ENCODE data around the gene ANKRD24.
"Not testable (repeated sequence)": the region's sequence is repeated elsewhere in the genome, so short reads cannot be mapped to it uniquely, and the experiment has no call there.

ANKRD24 gene

DNA sequence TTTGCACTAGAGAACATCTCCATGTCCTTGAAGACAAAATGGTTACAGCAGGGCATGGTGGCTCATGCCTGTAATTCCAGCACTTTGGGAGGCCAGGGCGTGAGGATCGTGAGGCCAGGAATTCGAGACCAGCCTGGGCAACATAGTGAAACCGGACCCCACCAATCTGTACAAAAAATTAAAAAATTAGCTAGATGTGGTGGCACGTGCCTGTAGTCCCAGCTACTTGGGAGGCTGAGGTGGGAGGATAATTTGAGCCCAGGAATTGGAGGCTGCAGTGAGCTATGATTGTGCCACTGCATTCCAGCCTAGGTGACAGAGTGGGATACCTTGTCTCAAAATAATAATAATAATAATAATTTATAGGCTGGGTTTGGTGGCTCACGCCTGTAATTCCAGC lies 47.7 kb downstream of the ANKRD24 start:
- not testable (repeated sequence) for DNase-seq (ENCODE audit: low spot score)

DNA sequence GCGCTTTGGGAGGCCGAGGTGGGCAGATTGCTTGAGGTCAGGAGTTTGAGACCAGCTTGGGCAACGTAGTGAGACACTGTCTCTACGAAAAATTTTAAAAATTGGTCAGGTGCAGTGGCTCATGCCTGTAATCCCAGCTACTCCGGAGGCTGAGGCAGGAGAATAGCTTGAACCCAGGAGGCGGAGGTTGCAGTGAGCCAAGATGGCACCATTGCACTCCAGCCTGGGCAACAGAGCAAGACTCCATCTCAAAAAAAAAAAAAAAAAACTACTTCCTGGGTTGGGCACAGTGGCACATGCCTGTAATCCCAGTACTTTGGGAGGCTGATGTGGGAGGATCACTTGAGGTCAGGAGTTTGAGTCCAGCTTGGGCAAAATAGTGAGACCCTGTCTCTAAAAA lies 49.0 kb downstream of the ANKRD24 start:
- DNase-seq (ENCODE audit: low spot score) = not testable (repeated sequence)

DNA sequence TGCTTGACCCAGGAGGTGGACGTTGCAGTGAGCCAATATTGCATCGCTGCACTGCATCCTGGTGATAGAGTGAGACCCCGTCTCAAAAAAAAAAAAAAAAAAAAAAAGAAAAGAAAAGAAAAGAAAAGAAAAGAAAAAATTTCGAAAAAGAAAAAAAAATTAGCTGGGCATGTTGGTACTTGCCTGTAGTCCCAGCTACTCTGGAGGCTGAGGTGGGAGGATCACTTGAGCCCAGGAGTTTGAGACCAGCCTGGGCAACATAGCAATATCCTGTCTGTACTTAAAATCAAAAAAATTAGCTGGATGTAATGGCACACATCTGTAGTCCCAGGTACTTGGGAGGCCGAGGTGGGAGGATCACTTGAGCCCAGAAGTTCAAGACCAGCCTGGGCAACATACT lies 49.6 kb downstream of the ANKRD24 start:
- not testable (repeated sequence) for DNase-seq (ENCODE audit: low spot score)

DNA sequence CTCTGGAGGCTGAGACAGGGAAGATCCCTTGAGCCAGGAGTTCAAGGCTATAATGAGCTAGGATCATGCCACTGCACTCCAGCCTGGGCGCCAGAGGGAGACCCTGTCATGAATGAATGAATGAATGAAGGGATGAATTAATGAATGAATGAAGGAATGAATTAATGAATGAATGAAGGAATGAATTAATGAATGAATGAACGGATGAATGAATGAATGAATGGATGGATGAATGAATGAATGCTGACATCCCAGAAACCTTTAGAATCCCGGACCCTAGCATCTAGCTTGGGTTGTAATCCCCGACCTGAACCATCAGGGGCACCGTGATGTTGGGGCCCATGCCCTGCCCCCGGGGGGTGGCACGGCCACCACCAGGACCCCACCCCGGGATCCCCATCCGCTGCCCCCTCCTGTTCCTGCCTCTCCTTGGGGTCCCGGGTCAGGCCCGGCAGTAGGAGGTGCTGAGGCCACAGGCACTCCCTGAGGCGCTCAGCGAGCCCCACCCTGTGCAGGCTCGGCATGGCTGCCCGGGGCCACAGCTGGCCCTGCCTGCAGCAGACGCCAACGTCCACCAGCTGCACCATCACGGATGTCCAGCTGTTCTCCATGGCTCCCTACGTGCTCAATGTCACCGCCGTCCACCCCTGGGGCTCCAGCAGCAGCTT lies 50.3 kb downstream of the ANKRD24 start:
- no peak for DNase-seq (ENCODE audit: low spot score)

GRCh38 chr19:4233282-4233853 lies 50.9 kb downstream of the ANKRD24 start:
- DNase-seq (ENCODE audit: low spot score) = no peak

DNA sequence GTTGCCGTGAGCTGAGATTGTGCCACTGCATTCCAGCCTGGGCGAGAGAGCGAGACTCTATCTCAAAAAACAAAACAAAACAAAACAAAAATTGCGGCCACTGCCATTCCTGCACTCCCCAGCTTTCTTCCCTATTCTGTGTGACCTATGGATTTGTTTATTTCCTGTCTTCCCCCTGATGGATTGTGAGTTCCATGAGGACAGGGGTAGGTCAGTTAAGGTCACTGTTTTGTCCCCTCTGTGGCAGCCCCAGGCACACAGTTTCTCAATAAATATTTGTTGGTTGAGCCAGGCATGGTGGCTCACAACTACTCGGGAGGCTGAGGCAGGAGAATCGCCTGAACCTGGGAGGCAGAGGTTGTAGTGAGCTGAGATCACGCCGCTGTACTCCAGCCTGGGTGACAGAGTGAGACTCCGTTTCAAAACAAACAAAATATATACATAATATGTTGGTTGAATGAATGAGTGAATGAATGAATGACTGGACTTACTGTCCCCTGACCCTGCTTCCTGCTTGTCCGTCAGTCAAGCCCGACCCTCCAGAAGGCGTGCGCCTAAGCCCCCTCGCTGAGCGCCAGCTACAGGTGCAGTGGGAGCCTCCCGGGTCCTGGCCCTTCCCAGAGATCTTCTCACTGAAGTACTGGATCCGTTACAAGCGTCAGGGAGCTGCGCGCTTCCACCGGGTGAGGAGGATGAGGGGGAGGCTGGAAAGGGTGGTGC lies 51.8 kb downstream of the ANKRD24 start:
- no peak for DNase-seq (ENCODE audit: low spot score)

GRCh38 chr19:4234862-4235201 lies 52.3 kb downstream of the ANKRD24 start:
- DNase-seq (ENCODE audit: low spot score) = no peak

DNA sequence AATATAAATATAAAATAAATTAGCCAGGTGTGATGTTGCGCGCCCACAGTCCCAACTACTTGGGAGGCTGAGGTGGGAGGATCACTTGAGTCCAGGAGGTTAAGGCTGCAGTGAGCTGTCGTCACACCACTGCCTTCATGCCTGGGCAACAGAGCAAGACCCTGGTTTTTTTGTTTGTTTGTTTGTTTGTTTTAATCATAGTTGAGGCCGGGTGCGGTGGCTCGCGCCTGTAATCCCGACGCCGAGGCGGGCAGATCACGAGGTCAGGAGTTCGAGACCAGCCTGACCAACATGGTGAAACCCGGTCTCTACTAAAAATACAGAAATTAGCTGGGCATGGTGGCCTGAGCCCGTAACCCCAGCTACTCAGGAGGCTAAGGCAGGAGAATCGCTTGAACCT lies 55.0 kb downstream of the ANKRD24 start:
- DNase-seq (ENCODE audit: low spot score) = not testable (repeated sequence)

GRCh38 chr19:4238831-4239230 lies 56.3 kb downstream of the ANKRD24 start:
- no peak for DNase-seq (ENCODE audit: low spot score)

DNA sequence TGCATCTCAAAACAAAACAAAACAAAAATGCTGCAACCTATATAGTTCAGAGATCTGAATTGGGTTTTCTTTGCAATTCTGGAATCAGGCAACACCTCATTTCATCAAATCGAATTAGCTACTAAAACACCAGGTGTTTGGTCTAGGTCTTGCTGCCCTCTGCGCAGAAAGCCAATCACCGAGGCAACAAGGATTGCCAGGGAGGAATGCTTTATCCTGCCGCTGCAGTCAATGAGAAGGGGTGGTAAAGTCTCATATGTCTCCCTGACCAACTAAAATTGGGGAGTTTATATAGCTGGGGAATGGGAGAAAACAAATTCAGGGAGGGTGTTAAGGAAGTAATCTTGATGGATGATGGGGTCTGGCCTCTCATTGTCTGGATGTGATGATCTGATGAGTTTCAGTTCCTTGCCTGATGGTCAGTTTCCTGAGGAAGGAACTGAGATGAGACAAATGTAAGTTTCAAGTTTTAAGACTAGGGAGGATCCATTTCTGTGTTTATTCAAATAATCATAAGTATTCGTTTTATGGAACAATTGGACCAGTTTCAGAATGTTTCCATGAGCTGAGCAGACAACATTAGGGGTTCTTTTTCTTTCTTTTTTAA lies 59.4 kb downstream of the ANKRD24 start:
- no peak for DNase-seq (ENCODE audit: low spot score)

- not testable (repeated sequence) for DNase-seq (ENCODE audit: low spot score)
Observed at GRCh38 chr19:4245938-4246337, 63.4 kb downstream of the ANKRD24 start.

DNA sequence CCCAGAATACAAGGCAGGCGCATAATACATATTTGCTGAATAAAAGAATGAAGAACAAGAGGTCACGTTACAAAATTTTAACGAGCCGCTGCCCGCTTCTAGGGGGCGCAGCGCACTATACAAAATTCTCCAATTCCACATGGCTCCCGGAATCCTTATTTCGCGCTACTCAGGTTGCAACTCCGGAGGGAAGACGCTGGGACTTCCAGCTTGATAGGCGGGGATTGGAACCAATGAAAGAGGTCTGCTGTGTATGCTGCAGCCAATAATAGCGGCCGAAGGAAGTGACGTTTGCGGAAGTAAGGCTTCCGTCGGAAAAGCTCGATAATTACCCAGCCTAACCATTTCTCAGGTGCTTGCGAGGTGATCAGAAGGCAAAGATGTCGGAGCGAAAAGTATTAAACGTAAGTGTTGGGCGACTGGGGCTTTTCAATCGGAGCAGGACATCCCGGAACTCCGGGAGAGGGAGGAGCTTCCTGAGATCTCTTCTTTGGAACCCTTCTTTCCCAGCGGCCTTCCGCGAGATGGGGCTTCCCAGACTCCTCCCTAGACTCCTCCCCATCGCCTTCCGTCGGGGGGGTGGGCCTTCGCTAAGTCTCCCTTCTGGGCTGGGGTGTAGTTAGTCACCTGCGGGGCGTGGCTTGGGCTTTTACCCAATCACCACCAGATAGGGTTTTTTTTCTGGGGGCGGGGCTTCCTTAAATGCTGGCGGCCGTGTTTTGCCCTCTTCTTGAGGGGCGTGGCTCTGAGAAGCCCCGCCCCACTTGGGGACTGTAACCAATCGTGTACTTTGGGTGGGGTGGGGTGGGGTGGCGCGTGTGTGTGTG lies 64.5 kb downstream of the ANKRD24 start, which contains the start of gene YJU2:
Gene YJU2 (plus strand): TSS at position 314 of the 827 bp plus-strand sequence. CDS start 67 bp downstream, at position 381.
- DNase-seq (ENCODE audit: low spot score) = peak; percentile 99

GRCh38 chr19:4256563-4256962 lies 74.1 kb downstream of the ANKRD24 start:
- no peak for DNase-seq (ENCODE audit: low spot score)

- no peak for DNase-seq (ENCODE audit: low spot score)
Observed at GRCh38 chr19:4257025-4257424, 74.5 kb downstream of the ANKRD24 start.

GRCh38 chr19:4258181-4258580 lies 75.7 kb downstream of the ANKRD24 start:
- no peak for DNase-seq (ENCODE audit: low spot score)

DNA sequence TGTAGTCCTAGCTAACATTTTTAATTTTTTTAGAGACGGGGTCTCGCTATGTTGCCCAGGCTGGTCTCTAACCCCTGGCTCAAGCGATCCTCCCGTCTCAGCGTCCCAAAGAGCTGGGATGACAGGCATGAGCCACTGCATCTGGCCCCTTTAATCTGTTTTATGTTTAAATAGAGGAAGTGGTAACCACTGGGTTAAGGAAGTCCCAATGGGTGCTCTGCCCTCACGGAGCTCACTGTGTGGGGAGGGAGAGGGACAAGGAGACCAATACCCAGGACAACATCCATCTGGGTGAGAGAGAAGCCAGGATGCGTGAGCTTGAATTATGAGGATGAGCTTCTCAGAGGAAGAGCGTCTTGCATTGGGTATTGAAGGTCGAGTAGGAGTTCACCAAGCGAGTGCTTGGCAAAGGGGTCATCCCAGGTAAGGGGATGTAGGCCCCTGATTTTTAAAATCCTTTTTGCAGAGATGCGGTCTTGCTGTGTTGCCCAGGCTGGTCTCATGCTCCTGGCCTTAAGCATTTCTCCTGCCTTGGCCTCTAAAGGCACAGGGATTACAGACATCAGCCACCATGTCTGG lies 78.2 kb downstream of the ANKRD24 start:
- no peak for DNase-seq (ENCODE audit: low spot score)

GRCh38 chr19:4264812-4265211 lies 82.3 kb downstream of the ANKRD24 start:
- DNase-seq (ENCODE audit: low spot score) = no peak

DNA sequence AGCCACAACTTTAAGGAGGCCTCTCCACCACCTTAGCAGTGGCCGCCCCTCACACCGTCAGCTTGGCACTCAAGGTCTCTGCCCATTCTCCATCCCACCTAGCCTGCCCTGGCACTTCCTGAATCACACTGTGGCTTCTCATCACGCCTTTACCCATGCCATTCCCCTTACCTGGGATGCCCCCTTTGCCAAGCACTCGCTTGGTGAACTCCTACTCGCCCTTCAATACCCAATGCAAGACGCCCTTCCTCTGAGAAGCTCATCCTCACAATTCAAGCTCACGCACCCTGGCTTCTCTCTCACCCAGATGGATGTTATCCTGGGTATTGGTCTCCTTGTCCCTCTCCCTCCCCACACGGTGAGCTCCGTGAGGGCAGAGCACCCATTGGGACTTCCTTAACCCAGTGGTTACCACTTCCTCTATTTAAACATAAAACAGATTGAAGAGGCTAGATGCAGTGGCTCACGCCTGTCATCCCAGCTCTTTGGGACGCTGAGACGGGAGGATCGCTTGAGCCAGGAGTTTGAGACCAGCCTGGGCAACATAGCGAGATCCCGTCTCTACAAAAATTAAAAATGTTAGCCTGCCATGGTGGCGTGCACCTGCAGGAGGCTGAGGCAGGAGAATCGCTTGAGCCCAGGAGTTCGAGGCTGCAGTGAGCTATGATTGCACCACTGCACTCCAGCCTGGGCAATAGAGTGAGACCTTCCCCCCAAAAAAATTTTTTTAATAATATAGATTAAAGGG lies 83.9 kb downstream of the ANKRD24 start:
- DNase-seq (ENCODE audit: low spot score) = no peak

GRCh38 chr19:4267101-4267900 lies 84.8 kb downstream of the ANKRD24 start:
- DNase-seq (ENCODE audit: low spot score) = peak; percentile 62

All from hepatic stellate cell (primary cell).